SK-N-MC (cell line): ENCODE results near the gene XPO4.

Experiments
- EZH2 ChIP-seq: fragments of 200-600 bp; sonication (generic); IDR thresholded peaks from one replicate; pipeline ENCODE4 v1.6.1; 2017; ENCODE audit warnings: antibody characterized with exemption
- POLR2AphosphoS5 ChIP-seq: IDR thresholded peaks from 2 replicates; pipeline ENCODE4 v1.6.1; 2012; ENCODE audit warnings: mild to moderate bottlenecking, low read depth, low read length, borderline replicate concordance

- TF ChIP-seq POLR2AphosphoS5 (no peak), EZH2 (no peak)
These were observed 37.1 kb upstream of the XPO4 start for GRCh38 chr13:20939662-20940061.
